Femur (tissue), 1 donor: ENCODE measurements around the gene PIGR.

Experiments used
- DNase-seq: peaks from one replicate; pipeline ENCODE4 v3.0.0-alpha.2; 2017

Gene PIGR

GRCh38 chr1:206907304-206907991 lies 38.8 kb downstream of the PIGR start:
- no peak for DNase-seq

GRCh38 chr1:206905295-206906164 lies 40.7 kb downstream of the PIGR start:
- no peak for DNase-seq

DNA sequence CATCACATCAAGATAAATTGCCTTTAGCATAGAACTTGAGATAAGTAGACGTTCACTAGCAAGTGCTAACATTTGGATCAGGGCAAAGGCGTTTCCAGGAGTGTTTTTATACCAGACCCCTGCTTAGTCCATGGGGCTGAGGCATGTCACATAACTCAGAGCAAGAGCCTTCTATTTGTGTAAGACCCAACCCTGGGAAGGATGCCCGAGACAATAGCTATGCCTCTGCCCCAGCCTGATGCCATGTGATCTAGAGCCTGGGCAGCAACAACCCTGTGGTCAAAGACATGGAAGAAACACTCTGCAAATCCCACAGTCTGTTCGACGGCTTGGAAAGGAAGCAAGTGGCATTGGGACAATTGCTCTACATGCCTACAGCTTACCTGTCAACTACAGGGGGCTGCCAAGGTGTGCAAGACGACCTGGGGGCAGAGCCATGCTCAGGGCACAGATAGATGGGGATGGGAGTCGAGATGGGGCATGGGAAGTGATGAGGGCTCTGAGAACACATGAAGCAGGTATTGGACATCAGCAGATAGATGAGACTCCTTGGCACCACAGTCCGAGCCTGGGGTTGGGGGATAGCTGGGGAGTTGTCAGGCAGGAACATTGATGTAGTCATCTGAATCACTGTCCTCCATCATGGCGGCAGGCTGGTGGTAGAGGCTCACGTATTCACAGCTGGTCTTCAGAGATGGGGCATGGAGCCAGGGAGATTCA lies 41.7 kb downstream of the PIGR start:
- no peak for DNase-seq

DNA sequence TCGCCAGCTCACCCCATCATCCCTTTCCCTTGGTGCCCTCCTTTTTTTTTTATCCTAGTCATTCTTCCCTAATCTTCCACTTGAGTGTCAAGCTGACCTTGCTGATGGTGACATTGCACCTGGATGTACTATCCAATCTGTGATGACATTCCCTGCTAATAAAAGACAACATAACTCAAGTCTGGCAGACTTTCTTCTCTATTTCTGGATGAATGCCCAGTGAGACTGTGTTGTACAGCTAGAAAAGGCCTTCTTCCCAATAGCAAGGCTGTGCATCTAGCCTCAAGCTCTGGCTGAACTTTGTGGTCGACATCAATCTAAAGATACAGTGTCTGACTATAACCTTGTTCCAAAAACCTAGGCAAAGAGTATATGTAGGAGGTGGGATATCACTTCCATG lies 42.6 kb downstream of the PIGR start:
- no peak for DNase-seq

- DNase-seq, result no peak
These were observed 43.6 kb downstream of the PIGR start for GRCh38 chr1:206902702-206903101.

DNA sequence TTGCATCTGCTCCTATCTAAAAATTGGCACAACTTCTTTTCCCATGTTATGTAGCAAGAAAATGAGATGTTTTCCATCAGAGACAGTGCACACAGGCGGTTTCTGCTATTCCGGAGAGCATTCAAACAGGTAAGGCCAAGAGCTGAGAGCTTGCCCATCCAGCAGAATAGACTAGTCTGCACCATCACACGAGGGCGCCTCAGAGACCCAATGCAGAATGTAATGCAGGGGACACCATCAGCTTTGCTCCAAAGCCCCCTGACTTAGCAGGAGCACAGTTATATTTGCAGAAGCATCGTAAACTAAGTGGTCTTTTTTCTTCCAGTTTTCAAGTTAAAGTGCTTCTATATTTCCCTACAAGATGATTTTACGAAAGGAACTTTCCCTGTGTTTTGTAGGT lies 44.3 kb downstream of the PIGR start:
- no peak for DNase-seq

DNA sequence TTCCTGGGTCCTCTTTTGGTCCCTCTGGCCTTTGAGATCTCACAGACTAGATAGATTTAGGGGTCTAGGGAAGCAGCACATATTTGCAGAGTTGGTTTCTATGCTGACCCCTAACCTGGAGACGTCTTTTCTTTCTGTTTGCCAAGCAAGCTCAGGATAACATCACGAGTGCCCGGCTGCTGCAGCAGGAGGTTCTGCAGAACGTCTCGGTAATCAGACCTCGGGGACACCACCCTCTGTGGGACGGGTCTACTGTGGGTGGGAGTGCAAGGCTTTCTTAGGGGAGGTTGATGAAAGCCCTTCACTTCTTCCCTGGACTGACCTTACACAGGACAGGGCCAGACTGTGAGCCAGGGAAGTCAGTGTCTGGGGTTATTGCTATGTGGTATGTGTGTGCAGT lies 46.1 kb downstream of the PIGR start:
- DNase-seq, result no peak

DNA sequence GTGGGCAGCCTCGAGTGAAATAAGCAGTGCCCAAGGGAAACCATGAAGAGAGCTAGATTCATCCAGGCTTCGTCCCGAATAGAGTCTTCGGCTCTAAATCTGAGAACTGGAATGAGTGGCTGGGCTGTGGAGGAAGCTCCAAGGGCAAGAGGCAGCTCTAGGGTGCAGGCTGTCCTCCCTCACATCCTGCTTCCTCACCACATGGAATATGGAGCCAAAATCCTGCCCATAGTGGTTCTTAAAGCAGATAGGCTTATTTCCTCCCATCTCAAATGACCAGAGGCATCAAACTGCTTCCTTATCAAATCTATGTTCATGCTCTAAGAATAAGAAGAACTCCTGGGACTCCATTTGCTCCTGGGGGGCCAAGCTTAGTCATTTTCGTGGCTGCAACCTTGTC lies 46.5 kb downstream of the PIGR start:
- no peak for DNase-seq

DNA sequence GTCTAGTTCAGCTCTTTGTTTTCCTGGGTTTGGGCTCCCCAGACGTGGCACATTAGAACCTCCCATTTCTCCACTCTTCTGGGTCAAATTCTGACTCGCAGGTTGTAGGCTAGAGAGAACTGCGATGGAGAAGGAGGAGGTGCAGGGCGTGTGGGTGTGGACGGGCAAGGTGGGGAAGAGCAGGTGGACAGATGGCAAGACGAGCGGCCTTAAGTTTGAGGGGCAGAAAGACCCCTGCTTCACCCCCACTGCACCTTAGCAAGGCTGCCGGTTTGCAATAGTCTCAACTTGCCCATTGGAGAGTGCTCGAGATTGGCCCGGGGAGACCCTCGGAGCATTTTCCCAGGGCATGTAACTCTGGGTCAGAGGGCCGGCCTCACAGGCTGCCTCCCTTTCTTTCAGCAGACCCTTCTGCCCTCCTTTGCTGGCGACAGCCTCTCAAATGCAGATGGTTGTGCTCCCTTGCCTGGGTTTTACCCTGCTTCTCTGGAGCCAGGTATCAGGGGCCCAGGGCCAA lies 47.3 kb downstream of the PIGR start:
- no peak for DNase-seq

- no peak for DNase-seq
These were observed 48.0 kb downstream of the PIGR start for GRCh38 chr1:206898089-206898914.

GRCh38 chr1:206897175-206897574 lies 49.1 kb downstream of the PIGR start, which contains the start of gene IL24:
Gene IL24 (plus strand): TSS chr1:206897443. CDS start chr1:206897833, 390 bp downstream.
- DNase-seq, result no peak

GRCh38 chr1:206896261-206896660 lies 50.0 kb downstream of the PIGR start:
- no peak for DNase-seq

DNA sequence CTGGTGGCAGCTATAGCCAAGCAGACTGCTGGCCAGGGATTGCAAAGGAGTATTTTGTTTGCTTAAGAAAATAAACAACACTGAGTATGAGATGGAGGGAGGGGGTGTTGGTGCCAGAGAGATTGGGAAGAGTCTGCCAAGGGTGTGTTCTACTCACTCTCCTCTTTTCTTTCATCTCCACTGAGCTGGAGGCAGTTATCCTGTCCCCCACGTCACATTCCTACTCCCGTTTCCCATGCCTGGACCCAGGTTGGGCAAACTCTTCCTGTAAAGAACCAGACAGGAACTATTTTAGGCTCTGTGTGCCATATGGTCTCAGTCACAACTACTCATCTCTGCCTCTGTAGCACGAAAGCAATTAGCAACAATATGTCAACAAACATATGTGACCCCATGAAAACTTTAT lies 50.4 kb downstream of the PIGR start:
- DNase-seq, result no peak

DNA sequence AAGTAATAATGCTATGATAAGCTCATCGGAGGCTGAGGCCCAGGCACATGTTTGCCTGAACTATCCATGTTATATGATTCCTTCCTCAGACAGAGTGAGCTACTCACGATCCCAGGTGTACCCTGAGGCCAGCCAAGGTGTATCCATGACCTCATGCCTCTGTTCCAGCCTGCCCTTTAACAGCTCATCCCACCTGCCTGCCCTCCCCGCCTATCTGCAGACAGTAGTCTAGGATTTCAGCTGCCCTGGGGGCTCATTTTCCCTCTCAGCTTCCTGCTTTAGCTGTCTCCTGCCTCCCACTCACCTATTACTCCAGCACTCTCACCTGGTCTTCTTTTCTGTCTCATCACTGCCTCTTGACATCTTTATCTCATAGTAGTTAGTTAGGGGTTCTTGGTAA lies 50.9 kb downstream of the PIGR start:
- no peak for DNase-seq

GRCh38 chr1:206893380-206893779 lies 52.9 kb downstream of the PIGR start:
- DNase-seq, result no peak

DNA sequence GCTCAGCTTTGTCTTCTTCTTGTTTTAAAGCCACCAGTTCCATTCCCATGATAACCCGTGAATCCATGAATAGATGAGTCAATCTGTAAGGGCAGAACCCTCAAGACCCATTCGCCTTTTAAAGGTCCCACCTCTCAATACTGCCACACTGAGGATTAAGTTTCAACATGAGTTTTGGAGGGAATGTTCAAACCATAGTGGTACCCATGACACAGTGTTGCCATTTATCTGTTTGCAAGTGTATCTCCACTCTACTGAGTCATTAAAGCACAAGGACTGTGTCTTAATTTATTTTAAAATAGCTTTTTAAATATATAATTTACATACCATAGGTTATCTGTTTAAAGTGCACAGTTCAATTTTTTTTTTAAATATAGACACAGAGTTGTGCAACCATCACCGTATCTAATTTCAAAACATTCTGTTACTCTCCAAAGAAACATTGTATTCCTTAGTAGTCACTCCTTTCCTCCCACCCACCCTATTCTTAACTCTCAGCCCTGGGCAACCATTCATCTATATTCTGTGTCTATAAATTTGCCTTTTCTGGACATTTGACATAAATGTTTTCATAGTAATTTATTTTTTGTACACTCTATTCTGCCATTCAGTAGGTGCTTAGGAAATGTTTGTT lies 53.8 kb downstream of the PIGR start:
- DNase-seq, result no peak

DNA sequence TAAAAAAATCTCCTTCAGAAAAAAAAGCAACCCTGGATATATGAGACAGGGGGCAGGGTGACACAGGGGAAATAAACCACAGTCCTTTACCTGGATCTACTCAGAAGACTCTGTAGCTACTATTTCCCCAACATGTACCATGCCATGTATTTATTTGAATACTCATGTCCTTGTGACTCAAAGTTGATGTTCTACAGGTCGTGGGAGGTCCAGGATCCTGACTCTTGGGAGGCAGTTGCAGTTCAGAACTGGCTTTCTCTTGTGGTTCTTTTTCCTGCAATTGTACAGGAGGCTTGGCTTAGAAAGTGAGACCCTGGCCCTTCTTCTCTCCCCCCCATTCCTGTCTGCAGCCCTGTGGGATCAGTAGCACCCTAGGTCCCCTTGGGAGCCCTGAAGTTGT lies 54.9 kb downstream of the PIGR start:
- no peak for DNase-seq

- DNase-seq, result no peak
These were observed 55.9 kb downstream of the PIGR start for GRCh38 chr1:206890125-206891060.

GRCh38 chr1:206887701-206888100 lies 58.6 kb downstream of the PIGR start:
- no peak for DNase-seq

GRCh38 chr1:206886831-206887230 lies 59.4 kb downstream of the PIGR start:
- no peak for DNase-seq
